ENCODE results near the gene ZIK1.

DNA sequence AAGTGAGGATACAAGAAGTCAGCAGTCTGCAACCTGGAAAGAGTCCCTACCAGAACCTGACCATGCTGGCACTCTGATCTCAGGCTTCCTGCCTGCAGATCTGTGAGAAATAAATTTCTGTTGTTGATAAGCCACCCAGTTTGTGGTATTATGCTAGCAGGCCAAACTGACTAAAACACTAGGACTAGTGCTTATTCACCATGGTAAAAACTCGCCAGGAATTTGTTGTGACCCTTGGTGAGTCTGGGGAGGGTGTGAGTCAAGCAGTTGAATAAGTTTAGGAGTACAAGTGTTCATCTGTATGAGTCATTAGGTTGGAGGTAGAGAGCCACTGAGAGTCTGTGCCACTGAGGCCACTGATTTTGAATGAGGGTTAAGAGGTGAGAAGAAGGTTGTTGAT is 3.6 kb downstream of the ZIK1 start:
- TF ChIP-seq, protein P1, sequence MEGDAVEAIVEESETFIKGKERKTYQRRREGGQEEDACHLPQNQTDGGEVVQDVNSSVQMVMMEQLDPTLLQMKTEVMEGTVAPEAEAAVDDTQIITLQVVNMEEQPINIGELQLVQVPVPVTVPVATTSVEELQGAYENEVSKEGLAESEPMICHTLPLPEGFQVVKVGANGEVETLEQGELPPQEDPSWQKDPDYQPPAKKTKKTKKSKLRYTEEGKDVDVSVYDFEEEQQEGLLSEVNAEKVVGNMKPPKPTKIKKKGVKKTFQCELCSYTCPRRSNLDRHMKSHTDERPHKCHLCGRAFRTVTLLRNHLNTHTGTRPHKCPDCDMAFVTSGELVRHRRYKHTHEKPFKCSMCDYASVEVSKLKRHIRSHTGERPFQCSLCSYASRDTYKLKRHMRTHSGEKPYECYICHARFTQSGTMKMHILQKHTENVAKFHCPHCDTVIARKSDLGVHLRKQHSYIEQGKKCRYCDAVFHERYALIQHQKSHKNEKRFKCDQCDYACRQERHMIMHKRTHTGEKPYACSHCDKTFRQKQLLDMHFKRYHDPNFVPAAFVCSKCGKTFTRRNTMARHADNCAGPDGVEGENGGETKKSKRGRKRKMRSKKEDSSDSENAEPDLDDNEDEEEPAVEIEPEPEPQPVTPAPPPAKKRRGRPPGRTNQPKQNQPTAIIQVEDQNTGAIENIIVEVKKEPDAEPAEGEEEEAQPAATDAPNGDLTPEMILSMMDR (conservative IDR thresholded peaks at IDR 0.05 in 1 of 2, IDR thresholded peaks at IDR 0.05 in 1 of 2; ENCODE audit: extremely low read depth in 1 of 2, insufficient read depth in 1 of 2, low read depth in 1 of 2, low read length in 2 of 2) = no peak
- no peak for TF ChIP-seq EZH2 (IDR thresholded peaks at IDR 0.05; ENCODE audit: borderline replicate concordance, low read length)

Measured in mammary epithelial cell (primary cell).